NCI-H345 treated with DMSO at 0.1 percent for 48 hours (cell line): ENCODE results near the gene SLC51B.
"Not testable (repeated sequence)": the region's sequence is repeated elsewhere in the genome, so short reads cannot be mapped to it uniquely, and the experiment has no call there.

ENCODE experiments used
- DNase-seq: peaks from one replicate; lab custom pipeline; 2025; ENCODE audit not compliant: unreplicated experiment; lab: John Stamatoyannopoulos, UW

SLC51B gene

DNA sequence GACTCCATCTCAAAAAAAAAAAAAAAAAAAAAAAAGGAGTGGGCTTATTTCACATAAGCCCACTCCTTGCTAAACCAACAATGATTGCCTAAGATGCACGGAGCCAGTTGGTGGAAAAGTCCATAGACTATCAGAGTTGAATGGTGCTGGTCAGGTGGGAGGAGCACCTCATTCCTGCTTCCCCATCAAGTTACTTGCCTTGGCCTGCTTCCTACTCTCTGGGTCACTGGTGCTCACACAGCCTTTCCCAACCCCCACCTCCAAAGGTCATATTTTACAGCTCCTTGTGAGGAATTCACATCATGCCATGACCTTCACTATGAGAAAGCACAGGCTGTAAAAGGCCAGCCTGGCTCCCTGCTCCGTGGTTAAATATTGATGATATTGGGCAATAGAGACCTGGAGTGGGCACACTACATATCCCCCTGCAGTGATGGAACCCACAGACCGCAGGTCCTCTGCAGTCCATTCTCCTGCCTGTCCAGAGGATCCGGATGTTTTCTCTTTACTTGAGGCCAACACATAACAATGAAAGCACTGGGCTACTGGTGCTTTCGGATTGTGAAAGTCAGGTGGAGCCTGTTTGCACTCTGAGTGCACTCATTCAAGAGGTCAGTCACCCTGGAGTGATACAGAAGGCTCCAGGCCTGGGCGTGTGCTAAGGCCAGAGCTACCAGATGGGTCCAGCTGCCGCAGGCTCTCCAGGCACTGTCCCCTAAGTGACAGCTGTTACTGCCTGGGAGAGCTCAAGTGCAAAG is at the start of gene SLC51B:
SLC51B (plus strand) TSS at position 664 of the 758 bp plus-strand sequence. CDS start 4,618 bp downstream, outside the sequence.
- no peak for DNase-seq

DNA sequence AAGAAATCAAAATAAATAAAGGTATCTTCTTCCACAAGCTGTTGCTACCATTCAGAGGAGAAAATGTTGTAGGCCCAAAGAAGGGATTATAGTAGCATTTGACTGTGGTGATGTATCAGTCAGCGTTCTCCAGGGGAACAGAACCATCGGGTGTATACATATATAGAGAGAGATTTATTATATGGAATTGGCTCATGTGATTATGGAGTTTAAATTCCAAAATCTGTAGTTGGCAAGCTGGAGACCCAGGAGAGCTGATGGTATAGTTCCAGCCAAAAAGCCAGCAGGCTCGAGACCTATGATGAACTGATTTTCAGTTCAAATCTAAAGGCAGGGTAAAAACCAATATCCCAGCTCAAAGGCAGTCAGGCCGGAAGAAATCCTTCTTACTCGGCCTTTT is 48.1 kb upstream of the SLC51B start:
- DNase-seq = no peak

DNA sequence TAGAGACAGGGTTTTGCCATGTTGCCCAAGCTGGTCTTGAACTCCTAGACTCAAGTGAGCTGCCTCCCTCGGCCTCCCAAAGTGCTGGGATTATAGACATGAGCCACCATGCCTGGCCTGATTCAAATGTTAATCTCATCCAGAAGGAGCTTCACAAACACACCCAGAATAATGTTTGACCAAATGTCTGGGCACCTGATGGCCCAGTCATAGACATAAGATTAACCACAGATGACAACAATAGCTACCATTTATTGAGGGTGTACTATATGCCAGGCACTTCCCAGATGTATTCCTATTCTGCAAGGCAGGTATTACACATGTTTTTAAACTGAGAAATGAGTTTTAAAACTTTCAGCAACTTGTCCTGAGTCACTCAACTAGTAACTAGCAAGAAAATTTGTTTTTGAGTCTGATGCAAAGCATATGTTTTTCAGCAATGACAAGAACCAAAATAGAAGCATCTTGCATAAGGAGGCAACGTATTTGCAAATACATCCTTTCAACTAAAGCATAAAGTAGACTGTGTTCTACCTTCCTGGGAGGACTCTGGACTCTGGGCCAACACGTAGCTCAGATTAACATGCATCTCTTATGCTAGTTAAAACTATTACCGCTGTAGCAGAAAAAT is 47.3 kb upstream of the SLC51B start:
- no peak for DNase-seq

- no peak for DNase-seq
These were observed 40.2 kb upstream of the SLC51B start for GRCh38 chr15:65004993-65005392.

DNA sequence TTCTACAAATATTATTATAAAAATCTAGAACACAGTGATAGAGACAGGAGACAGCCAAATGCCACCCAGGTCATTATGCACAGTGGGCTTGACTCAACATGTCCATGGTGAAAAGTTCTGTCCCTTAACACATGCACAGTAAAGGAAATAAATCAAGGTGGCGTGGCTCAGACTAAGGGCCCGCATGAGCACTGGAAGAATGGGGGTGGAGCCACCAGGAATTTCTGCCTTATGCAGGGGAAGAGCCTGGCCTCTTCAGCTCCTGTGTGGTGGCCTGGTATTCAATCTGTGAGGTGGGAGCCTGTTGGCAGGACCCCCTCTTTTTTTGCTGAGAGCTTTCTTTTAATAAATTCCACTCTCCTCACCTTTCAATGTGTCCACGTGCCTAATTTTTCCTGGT is 38.3 kb upstream of the SLC51B start:
- DNase-seq = no peak

- DNase-seq = no peak
These were observed 36.2 kb upstream of the SLC51B start for GRCh38 chr15:65008983-65009382.

DNA sequence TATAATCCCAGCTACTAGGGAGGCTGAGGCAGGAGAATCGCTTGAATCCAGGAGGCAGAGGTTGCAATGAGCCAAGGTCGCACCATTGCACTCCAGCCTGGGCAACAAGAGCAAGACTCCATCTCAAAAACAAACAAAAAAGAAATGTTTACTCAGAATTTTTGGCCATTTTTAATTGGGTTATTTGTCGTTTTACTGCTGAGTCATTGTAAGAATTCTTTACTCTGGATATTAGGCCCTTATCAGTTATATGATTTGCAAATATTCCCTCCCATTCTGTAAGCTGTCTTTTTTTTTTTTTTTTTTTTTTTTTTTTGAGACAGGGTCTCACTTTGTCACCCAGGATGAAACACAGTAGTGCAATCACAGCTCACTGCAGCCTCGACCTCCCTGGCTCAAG is 34.0 kb upstream of the SLC51B start:
- DNase-seq = not testable (repeated sequence)

- no peak for DNase-seq
These were observed 24.8 kb upstream of the SLC51B start for GRCh38 chr15:65020419-65020818.

- DNase-seq = no peak
These were observed 23.7 kb upstream of the SLC51B start for GRCh38 chr15:65021488-65021887.

DNA sequence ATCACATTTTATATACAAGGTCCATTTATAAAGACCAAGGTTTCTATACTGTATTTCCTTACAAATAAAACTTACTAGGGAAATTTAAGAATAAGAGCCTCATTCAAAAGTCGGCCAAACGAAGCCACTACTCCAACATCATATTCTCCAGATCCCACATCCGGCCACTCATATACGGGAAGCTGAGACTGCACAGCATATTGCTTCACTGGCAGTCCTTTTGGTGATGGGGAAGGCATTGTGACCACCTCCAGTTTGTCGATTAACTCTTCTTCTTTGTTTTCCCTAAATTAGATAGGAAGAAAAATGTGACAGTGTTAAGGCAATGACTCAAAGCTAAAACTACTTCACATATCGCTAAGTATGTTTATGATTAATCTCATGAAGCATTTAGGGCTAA is 18.4 kb upstream of the SLC51B start:
- DNase-seq = no peak

GRCh38 chr15:65027593-65027992 is 17.6 kb upstream of the SLC51B start:
- DNase-seq = no peak

GRCh38 chr15:65028338-65028737 is 16.8 kb upstream of the SLC51B start:
- DNase-seq = no peak

DNA sequence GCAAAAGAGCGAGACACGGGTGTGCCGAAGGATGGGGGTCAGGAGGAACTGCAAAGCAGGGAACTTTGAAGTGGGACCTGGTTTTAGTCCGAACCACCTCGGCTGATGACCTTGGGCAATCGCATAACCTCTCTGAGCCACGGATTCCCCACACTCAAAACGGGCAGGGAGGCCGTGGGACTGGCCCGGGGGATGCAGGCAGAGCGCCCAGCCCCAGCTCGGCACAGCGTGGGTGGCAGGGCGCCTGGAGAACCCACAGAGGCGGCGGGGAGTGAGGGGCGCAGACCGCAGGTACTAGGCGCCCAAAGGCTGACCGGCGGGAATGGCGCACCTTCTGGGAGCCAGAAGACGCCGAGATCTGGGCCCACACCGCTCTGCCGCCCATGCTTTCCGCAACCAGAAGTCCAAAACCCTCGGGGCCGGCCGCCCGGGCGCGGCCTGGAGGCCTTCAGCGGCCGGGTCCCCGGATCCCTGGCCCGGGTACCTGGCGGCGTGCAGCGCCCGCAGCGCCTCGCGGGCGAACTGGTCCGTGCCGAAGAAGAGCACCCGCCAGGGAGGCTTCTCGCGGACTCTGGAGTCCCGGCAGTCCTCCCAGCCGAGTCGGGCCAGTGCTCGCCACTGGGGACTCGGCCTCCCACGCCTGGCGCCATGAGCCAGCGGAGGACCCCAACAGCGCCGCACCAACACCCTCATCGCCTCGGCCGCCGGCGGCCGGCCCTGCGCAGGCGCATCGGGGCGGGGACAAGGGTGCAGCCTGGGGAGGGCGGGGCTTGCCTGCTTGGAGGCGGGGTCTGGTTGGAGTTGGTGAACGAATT is 16.1 kb upstream of the SLC51B start, which contains the start of gene MTFMT:
MTFMT (minus strand) TSS at position 719 of the 815 bp plus-strand sequence; CDS start at position 693, 26 bp downstream.
- DNase-seq = peak; percentile 33

DNA sequence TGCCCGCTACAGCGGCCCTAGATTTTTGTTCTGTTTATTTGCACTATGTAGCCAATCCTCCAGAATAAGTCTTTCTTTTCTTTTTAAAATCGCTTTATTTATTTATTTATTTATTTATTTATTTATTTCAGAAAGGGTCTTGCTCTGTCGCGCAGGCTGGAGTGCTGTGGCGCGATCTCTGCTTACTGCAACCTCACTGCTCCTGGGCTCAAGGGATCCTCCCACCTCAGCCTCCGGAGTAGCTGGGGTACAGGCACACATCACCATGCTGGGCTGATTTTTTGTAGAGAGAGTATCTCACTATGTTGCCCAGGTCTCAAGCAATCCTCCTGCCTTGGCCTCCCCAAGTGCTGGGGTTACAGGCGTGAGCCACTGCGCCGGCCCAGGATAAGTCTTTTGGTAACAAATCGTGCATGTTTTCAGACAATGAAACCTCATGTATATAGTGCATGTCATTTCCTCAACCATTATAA is 15.4 kb upstream of the SLC51B start:
- no peak for DNase-seq

DNA sequence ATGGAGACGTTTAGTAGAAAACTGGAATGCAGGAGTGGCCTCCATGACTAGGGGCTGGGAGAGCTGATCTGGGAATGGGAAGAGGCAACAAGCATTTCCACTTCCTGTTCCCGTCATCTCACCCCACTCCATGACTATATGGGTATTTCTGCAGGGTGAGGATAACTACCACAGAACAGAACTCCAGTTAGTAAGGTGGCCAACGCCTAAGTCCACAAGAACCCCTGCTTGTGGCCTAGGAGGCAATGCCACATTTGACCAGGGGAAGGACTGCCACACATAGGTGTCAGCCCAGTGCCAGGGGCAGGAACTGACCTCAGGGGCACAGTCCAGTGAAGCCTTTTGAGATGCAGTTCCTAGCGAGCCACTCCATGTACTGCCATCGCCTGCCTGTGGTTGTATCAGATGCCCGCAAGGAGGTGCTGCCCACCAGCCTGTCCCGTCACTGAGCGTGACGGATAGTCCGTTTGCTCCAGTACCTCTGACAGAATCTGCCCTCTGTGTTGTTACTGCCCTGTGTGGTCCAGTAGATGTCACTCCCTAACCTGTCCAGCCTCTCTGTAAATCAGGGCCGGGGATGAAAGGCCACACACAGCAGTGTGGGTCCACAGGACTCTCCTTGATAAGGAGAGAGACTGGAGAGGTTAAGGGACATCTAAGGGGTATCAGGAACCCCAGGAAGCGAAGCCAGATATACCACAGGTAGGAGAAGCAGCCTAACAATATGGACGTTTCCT is 12.2 kb upstream of the SLC51B start:
- no peak for DNase-seq

DNA sequence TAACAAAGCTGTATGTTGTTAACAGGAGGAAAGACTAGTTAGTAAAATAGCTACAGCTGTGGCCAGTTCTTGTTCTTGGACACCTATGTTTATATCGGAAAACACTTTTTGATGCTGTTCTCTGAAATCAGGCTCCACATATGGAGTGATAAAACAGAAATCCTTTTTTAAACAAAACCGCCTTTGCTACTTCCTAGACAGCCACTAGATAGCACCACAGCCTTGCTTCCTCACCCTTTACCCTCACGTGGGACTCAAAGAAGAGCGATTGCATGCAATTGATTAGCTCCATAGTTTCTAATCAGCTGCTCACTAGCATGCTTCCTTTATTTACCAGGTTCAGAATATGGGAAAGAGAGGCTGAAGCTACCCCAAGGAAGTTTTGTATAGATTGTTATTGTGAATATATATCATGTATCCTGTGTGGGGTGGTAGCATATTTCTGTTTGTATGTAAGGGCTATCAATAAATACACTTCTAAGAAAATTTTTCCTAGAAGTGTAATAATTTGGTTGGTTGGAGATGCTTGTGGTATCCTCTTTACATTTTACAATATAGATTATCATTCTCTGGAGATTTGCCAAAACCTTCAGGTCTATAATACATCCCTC is 11.4 kb upstream of the SLC51B start:
- DNase-seq = peak; percentile 2

DNA sequence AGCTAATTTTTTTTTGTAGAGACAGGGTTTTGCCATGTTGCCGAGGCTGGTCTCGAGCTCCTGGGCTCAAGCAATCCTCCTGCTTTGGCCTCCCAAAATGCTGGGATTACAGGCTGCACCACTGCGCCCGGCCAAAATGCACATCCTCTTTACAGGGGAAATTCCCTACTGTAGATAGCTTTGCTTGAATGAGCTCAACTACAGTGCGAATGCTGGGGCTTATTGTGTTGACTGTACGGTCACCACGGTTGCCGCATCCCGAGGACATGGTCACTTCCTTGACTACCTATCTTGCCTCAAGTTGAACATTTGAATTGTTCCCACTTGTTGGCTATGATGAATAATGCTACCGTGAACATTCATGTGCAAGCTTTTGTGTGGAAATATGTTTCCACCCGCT is 10.5 kb upstream of the SLC51B start:
- no peak for DNase-seq

DNA sequence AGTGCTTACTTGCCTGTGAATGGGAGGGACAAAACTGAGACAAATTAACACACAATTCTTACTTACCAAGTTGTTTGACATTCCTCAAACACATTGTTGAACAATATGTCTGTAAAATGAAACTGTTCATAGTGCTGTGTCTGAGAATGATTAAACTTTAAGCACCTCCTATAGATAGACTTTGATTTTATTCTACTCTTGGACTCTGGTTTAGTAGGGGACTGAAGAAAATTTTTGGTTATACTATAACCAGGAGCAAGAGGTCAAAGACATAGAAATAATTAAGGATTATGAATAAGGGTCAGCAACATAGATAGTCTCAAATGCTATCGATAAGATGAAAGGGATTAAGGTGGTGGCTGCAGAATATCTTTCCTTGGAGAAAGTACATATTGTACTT is 7.9 kb upstream of the SLC51B start:
- DNase-seq = no peak

GRCh38 chr15:65038428-65038827 is 6.8 kb upstream of the SLC51B start:
- no peak for DNase-seq

DNA sequence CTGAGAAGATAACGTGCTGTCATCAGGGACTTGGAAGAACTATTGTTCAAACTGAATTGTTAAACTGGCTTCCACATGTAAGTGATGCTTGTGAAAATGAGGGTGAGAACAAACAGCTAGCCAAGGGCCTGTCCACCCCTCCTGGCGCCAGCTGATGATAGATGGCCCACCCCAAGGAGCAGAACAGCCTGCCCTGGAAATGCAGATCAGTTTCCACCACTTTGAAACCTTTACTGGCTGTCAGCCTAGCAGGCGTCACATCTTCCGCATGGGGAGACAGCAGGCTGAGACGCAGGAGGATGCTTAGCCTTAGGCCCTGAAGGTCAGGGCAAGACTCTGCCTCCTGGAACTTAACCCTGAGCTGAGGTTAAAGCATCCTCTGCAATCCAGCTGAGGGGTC is 6.4 kb upstream of the SLC51B start:
- DNase-seq = no peak

GRCh38 chr15:65040461-65040860 is 4.7 kb upstream of the SLC51B start:
- no peak for DNase-seq
